Right renal pelvis (tissue), 4 donors: Measurements from ENCODE around the gene LCTL. TPM values are rescaled to one million over a fixed set of nuclear protein-coding genes. Genes with fewer than 3 reads are reported as not detected.
A peak's percentile ranks its signal among the peaks of the same experiment; 100 is the strongest.

Experiments
- DNase-seq, 4 donors: peaks; one replicate each; pipeline ENCODE4 v3.0.0-alpha.2; 2013; ENCODE audit warnings: low read depth in 4 of 4, low spot score in 3 of 4, missing footprints in 1 of 4
- polyA plus RNA-seq, 4 donors: library from polyadenylated mRNA; unstranded; fragments of 120-200 nt; gene quantifications; one replicate each; pipeline ENCODE4 v1.2.1, GENCODE V29; 2013; ENCODE audit not compliant: insufficient read length in 4 of 4

LCTL gene, protein sequence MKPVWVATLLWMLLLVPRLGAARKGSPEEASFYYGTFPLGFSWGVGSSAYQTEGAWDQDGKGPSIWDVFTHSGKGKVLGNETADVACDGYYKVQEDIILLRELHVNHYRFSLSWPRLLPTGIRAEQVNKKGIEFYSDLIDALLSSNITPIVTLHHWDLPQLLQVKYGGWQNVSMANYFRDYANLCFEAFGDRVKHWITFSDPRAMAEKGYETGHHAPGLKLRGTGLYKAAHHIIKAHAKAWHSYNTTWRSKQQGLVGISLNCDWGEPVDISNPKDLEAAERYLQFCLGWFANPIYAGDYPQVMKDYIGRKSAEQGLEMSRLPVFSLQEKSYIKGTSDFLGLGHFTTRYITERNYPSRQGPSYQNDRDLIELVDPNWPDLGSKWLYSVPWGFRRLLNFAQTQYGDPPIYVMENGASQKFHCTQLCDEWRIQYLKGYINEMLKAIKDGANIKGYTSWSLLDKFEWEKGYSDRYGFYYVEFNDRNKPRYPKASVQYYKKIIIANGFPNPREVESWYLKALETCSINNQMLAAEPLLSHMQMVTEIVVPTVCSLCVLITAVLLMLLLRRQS
- under 1 TPM; 0.10 to 0.29 (median 0.20) TPM for polyA plus RNA-seq

DNA sequence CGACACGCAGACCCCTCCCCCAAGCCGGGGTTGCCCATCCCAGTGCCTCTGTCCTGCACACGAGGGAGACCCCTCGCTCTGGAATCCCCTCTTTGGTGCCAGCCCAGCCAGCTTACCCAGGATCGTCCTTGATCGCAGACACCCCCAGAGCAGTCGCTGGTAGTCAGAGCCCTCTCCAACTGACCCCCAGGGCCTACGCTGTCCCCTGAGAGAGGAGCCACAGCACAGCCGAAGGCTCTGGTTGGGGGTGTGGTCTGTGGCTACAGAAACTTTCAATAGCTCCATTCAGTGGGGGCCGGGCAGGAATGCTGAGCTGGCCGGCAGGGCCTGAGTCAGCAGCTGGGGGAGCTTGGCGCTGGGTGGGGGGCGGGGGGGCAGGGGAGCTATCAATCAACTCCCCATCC lies at the start of gene LCTL:
TSS of gene LCTL (minus strand) at position 258 of the 404 bp plus-strand sequence. CDS start 633 bp downstream, outside the sequence.
- DNase-seq, result peak in 1 of 4 donors; percentile 2

DNA sequence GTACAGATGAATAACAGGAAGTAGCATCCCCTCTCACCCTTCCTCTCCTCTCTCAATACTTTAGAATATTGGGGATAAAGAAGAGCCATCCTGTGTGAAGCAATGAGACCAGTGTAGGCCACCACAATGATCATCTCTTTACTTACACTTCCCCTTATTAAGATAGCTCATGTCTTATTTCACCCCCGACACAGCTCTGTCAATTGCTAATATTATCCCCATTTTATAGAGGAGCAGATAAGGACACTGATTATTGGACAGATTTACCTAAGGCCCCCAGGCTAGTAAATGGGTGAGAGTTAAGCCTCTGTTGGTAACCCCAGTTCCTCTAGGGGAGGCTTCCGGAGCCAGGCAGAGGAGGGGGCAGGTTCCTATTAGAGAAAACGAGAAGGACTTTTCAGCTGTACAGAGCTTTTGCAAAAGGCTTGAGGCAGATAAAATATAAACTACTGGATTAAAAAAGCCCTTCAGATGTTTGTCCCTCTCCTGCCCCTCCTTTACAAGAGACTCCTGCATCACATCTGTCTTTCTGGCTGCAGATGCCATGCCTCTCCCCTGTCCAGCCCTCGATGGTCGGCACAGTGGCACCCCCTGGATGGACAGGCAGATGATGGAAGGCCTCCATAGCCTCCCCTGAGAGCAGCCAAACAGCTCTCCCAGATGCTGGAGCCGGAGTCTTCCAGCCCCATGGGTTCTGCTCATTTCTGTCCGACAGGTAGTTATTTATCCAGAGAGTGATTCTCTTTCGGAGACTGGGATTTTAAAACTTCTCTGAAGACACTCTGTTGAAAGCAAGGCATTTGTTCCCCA lies 49.4 kb upstream of the LCTL start:
- DNase-seq, result no peak

DNA sequence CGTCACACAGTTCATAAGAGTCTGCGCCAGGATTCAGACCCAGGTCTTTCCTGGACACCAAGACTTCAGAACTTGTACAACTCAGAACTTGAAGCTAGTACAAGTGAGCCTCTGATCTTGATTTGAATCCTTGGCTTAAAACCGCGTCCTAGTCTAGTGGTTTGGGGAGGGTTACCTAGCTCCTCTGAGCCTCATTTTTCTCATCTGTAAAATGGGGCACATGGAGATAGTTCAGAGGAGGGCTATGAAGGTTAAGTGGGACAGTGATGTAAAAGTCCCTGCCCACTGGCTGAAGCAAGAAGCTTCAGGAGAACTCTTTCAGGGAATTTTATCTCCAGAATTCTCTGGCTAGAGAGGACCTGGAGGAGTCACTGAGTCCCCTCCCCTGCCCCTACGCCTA lies 48.7 kb upstream of the LCTL start:
- no peak for DNase-seq

DNA sequence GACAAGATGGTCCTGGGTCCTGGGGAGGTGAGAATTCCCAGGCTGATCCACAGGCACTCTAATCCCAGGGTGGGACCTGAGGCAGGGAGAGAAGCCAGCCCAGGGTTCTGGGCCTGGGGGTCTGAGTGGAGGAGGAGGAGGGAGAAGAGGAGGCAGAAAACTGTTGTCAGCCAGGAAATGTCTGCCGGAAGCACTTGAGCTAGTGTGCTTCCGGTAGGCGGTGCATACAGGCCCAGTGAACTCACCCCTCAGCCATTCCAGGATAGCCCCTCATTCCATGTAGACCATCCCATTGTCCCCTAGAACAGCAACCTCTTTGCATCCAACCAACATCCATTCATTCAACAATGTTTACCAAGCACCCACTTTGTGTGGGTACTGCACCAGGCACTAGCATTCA lies 47.9 kb upstream of the LCTL start:
- DNase-seq, result no peak

DNA sequence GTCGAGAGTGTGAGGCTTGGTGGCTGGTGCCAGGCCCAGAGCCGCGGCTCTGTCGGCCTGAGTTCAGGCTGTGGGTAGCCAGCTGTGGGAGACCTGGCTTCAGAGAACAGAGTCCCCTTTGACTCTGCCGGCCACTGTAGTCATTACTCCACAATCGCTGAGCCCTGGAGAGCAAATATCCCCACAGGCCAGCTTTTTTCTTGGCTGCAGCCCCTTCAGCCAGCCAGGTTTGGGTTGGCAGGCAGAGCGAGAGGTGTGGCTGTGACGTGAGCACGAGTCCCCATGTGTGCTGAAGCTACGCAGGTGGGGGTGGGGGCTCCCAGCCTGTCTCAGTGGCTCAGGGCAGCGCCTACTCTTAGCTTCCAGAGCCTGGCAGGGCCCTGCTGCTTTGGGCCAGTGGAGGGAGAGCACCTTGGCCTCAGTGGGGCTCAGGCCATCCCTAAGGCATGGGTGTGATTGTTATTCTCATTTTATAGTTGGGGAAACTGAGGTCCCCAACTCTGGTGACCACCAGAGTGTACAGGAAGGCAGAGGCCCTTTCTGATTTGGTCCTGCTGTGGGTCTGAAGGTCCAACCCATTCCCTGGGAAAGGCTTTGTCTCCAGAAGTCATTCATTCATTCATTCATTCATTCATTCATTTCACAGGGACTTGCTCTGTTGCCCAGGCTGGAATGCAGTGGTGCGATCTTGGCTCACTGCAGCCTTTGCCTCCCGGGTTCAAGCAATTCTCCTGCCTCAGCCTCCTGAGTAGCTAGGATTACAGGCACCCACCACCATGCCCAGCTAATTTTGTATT lies 45.7 kb upstream of the LCTL start:
- no peak for DNase-seq

DNA sequence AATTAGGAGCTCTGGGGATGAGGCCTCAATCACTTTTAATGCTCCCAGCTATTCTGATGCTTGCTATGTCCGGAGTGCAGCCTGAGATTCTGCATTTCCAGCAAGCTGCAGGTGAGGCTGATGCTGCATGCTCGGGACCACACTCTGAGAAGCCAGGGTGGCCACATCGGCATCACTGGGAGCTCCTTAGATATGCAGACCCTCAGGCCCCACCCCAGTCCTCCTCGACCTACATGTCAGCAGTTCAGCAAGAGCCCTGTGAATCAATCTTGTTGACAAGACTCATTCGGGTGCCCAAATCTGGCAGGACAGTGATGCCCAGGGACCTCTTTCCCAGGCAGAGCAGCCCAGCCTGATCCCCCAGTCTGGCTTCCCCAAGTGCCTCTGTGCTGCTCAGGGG lies 44.1 kb upstream of the LCTL start:
- no peak for DNase-seq

DNA sequence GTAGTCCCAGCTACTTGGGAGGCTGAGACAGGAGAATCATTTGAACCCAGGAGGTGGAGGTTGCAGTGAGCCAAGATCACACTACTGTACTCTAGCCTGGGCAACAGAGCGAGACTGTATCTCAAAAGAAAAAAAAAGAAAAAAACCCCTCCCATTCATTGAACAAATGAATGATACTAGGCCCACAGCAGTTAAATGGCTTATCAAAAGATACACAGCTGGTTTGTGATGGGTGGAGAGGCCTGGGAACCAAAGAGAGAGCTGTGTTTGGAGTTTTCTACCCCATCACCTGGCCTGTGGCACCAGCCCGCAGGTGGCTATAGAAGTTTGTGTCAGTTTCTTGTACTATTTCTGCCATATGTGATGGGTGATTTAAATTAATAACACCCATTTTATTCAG lies 43.1 kb upstream of the LCTL start:
- DNase-seq, result no peak

DNA sequence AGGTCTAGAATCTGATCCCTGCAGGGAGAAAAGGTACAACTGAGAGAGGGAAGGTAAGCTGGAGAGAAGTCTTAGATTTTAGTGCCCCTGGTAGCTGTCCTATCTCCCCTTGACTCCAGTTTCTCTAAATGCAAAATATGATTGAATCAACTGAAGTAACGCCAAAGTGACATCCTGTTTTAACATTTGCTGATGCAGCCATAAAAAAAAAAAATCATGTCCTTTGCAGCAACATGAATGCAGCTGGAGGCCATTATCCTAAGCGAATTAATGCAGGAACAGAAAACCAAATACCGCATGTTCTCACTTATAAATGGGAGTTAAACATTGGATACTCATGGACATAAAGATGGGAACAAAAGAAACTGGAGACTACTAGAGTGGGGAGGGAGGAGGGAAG lies 42.4 kb upstream of the LCTL start:
- DNase-seq, result no peak

DNA sequence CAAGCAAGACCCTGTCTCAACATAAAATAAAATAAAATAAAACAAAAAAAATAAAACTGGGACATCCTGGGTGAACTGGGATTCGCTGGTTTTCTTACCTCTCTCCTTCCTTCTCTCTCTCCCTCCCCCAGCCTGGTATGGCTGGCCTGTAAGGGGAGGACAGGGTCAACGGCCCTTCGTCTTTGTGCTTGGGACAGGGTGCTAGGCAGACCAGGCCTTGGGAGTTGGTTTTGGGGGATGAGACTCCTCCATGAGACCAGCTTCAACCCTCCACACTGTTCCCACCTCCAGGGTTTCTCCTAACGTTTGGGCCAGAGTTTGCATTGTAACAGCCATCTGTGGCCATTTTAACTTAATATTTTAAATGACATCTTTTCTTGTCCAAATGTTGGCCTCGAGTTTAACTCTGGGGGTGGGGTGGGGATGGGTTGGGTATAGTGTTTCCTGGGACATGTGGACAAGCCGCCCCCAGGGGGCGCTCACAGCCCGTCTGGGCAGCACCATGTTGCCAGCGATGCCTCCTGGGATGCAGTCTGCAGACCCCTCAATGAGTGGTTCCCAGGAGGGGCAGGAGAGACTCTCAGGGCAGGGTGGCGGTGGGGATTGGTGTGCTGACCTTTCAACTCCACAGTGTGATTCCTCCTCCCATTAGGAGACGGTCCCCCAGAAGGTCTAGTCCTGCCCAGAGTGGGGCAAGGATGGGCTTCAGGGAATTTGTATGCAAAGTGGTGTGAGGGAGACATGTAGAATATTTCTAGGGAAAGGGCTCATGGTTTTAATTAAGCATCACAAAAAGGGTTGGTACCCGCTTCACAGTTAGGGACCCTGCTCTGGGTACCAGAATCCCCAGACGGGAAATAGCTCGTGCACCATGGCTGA lies 37.7 kb upstream of the LCTL start:
- DNase-seq, result peak in 3 of 4 donors; percentile 59 to 71 (median 71)

DNA sequence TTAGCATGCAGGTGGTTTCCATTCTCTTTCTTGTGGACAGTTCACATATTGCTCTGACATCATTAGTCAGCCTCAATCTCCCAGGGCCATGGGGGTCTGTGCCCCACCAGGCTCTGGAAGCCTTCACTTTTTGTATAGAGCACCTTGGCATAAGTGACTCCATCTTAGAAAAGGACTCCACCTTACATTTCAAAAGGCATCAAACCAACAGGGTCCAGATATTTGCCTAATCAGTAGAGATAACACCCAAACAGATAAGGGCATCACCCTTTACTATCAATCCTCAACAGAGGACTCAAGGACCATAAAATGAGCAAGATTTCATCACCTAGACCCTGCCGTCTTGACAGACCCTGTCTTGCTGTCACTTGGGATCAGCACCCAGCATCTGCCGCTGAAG lies 35.7 kb upstream of the LCTL start:
- DNase-seq, result no peak

DNA sequence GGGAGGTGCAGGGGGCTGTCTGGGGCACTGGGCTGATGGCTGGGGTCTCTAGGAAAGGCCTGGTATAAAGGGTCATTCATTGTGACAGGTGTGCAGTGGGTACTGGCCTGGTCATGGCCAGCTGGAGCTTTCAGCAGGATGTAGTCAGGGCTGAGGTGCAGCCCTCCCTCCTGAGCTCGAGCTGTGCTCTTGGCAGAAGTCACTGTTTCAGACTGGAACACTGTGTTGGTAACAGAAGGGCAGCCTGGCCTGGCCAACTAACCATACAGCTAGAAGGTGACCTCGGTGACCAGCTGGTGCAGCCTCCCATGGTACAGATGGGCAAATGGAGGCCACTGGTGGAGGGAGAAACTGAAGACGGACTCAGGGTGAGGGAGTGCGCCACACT lies 34.4 kb upstream of the LCTL start:
- no peak for DNase-seq

DNA sequence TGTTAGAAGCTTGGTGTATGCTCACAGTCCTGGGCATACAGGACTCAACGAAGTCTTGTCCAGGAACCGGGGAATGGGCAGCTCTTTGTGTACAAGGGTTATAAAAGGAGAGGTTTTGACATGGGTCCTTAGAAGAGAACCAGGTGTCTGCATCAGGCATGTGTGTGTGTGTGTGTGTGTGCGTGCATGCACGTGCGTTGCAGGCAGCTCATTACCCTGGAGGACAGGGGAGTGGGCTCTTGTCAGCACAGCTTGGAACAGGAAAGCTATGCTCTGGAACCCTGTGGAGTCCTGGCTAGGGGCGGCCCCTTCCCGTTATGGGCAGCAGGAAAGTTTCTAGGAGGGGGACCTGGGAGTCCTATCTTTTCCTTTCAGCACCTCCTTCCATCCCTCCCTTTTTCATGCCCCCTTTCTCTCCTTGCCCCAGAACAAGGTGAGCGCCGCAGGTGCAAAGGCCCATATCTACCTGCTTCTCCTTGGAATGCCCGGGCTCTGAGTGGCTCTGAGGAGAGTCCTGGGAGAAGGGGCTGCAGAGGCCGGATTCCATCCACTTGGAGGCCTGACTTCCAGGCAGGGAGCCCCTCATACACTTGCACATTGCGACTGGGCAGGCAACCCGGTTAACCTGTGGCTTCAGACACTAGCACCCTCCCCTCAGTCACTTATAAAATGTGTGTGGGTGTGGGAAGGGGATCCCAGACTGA lies 33.9 kb upstream of the LCTL start:
- DNase-seq, result no peak

DNA sequence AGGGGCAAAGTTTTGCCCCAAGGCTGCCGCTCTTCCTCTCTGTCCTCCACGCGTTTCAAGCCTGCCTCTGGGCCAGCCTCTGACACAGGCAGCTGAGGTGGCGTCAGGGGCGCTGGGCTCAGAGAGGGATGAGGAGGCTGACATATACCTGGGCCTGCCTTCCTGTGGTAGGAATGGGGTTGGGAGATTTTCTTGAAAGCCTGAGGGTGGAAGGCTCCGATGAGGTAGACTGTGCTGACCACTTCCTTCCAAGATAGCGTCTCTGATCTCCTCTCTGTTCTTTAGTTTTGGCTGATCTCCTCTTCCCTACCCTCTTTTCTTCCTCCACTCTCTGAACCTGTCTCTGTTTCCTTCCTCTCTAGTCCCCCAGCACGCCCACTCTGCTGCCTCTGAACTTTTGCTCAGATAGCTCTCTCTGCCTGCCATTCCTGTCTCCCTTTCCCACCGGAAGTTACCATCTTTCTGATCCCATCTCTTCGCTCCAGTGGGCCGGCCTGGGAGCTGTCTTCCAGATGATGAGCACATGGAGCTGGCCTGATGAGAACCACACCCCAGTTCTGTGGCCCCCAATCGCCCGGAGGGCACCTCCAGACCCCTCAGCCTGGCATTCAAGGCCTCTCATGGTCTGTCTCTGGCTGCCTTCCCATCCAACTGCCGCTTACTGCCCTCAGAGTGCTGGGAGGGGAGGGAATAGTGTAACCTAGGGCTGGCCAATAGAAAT lies 32.5 kb upstream of the LCTL start:
- no peak for DNase-seq

DNA sequence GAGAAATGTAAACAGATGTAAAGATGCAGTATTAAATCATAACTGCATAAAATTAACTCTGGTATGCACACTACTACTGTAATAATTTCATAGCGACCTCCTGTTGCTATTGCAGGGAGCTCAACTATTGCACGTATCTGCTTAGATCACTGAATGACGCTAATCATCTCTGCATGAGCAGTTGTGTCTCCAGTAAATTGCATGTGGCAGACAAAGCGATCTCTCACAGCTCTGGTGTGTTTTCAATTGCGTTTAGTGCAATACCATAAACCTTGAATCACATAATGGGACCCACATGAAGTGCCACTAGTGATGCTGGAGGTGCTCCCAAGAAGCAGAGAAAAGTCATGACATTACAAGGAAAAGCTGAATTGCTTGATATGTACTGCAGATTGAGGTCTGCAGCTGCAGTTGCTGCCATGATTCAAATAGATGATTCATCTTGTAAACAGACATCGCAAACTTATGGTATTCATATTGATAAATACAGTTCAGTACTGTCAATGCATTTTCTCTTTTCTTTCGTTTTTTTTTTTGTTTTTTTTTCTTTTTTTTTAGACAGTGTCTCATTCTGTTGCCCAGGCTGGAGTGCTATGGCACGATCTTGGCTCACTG lies 30.2 kb upstream of the LCTL start:
- DNase-seq, result no peak

DNA sequence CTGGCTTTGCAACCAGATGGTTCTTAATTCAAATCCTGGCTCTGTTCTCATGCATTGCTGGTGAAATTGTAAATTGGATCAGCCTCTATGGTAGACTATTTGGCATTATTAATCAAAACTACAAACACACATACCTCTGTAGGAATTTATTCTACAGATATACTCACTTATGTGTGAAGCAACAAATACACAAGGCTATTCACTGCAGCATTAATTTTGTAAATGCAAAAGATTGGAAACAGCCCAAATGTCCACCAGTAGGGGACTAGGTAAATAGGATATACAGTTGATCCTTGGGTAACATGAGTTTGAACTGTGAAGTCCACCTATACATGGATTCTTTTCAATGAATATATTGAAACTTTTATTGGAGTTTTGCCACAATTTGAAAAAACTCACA lies 29.5 kb upstream of the LCTL start:
- no peak for DNase-seq

DNA sequence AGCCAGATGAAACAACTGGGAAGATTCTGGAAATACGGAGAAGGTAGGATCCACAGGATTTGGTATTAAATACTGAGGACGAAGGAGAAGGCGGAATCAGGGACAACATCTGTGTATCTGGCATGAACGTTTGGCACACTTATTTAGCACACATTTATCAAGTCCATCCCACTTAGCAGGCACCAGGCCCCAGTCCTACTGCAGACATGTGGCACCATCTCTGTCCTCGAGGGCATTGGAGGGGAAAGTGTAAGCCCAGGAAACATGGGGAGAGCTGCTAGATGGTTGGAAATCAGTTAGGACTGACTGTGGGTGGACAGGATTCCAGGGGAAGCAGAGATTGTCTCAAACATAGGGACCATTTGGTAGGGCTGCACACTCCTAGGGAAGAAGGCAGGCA lies 29.0 kb upstream of the LCTL start:
- no peak for DNase-seq

DNA sequence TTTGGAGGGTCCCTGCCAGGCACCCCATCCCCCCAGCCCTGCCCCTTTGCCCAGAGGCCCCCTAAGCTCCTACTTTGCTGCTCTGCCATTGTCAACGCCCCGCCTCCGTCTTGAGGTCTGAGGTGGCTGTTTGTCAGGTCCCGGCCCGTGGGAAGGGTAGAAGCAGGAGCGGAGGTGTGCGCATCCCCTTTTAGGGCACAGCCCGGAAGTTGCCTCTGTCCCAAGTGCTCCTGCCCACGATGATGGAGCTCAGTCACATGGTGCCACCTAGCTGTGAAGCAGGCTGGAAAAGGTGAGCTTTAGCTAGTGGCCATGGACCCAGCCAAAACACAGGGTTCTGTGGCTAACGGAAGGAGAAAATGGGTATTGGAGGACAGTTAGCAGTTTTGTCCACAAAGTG lies 28.5 kb upstream of the LCTL start:
- DNase-seq, result no peak

DNA sequence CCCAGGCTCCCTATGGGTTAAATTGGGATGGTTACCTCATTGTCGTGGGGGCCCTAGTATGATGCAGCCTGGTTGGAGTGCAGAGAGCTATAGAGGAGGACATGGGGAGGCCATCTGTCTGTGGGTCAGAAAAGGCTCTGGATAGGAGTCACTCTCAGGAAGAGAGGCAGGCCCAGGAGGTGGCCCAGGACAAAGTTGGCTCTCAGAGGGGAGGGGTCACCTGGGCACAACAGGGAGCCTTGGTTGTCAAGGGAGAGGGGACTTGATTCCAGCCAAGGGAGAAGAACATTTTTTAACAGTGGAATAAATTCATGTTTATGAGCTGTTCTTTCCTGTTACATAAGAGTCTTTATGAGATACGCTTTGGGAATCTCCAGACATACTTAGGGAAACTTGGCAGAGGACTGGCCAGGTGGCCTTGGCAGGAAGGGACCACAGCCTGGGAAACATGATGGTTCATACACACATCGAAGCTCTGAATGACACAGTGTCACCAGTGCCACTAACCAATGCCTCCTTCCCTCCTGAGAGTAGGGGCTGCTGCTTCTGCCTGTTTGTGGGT lies 27.5 kb upstream of the LCTL start:
- no peak for DNase-seq
